GM18517 (cell line): ENCODE measurements around the gene PPP2R5E.
"Not testable (repeated sequence)": the region's sequence is repeated elsewhere in the genome, so short reads cannot be mapped to it uniquely, and the experiment has no call there.

Experiments
- ATAC-seq: cut with Tn5 transposase; IDR thresholded peaks from one replicate; pipeline ENCODE4 v1.9.1; 2021; ENCODE audit warnings: mild to moderate bottlenecking, moderate library complexity; ENCODE audit not compliant: unreplicated experiment

PPP2R5E gene

DNA sequence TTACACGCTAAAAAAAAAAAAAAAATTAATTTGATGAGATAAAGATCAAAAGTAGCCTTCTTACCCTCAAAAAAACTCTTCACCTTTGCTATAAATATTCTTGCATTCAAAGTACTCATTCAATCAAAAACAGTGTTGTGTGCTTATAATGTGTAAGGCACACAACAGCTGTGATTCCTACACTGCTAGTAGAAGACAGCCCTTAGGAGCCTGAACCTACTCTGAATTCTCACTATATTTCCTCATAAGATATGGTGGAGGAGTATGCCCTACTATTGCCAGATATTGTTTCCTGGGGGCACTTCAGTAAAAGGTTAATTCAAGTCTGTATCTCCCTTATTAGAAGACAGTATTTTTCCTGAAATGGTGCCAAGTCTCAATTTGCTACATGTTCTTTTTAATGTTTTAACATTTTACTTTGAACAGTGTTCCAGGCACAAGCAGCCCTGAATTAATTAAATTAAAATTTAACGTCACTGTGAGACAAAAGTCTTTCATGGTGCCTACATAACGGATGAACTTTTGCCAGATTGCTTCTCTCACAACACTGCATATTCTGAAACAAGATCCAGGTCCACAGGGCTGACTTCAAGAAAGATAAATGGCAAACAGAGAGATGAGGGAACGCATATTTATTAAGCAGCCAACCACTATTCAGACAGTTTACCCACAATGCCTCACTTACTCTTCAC is 19.3 kb downstream of the PPP2R5E start:
- no peak for ATAC-seq

DNA sequence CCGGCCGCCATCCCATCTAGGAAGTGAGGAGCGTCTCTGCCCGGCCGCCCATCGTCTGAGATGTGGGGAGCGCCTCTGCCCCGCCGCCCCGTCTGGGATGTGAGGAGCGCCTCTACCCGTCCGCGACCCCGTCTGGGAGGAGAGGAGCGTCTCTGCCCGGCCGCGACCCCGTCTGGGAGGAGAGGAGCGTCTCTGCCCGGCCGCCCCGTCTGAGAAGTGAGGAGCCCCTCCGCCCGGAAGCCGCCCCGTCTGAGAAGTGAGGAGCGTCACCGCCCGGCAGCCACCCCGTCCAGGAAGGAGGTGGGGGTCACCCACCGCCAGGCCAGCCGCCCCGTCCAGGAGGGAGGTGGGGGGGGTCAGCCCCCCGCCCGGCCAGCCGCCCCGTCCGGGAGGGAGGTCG is 20.7 kb downstream of the PPP2R5E start:
- ATAC-seq = not testable (repeated sequence)

- no peak for ATAC-seq
Observed at GRCh38 chr14:63517354-63517753, 25.8 kb downstream of the PPP2R5E start.

DNA sequence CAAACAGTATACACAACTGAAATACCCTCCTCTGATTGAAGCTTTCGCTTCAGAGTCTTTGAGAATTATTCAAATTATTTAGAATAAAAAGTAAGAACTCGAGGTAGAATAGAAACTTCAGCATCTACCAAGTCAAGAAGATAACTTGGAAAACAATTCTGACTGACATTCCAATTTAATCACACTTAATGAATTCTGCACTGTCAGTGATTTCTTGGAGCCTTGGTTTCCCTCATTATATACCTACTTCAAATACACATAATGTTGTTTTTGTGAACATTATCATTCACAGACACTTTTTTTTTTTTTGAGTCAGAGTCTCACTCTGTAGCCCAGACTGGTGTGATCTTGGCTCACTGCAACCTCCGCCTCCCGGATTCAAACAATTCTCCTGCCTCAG is 27.9 kb downstream of the PPP2R5E start:
- no peak for ATAC-seq

- ATAC-seq = no peak
Observed at GRCh38 chr14:63513756-63514155, 29.4 kb downstream of the PPP2R5E start.

- no peak for ATAC-seq
Observed at GRCh38 chr14:63512861-63513260, 30.3 kb downstream of the PPP2R5E start.

GRCh38 chr14:63510538-63510937 is 32.6 kb downstream of the PPP2R5E start:
- peak; percentile 51 for ATAC-seq

DNA sequence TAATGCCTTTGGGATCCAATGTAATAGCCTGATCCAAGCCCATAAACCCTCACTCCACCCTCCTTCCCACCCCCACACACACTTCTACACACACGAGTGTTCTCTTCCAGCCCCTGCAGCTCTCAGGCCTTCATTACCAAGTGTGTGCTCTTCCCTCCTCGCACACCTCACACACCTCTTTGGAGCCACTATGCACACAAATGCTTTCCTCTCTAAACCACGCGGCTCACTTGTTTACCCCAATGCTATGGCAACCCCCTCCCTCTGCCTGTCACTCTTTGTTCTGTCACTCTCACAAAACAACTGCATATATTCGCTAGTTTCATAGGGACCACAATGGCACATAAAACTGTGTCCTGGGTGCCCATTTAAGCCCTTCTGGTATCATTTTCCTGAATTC is 35.1 kb downstream of the PPP2R5E start:
- no peak for ATAC-seq

DNA sequence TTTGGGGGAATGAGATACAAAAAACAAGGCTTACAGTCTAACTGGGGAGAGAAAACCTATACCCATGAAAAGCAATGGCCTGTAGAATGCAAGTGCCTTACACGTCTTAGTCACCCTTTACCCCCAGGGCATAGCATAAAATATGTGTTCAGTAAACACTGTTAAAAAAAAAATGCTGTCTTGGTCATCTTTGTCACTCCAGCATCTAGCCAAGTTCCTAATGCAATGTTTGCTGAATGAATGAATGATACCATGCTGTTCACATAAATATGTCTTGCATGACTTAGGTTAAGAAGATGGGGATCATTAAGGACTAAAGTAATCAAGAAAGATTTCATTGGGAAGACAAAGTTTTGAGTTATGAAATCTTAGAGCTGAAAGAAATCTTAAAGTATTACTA is 38.5 kb downstream of the PPP2R5E start:
- no peak for ATAC-seq

GRCh38 chr14:63501429-63501828 is 41.7 kb downstream of the PPP2R5E start:
- no peak for ATAC-seq

GRCh38 chr14:63499701-63500250 is 43.4 kb downstream of the PPP2R5E start:
- ATAC-seq = no peak

DNA sequence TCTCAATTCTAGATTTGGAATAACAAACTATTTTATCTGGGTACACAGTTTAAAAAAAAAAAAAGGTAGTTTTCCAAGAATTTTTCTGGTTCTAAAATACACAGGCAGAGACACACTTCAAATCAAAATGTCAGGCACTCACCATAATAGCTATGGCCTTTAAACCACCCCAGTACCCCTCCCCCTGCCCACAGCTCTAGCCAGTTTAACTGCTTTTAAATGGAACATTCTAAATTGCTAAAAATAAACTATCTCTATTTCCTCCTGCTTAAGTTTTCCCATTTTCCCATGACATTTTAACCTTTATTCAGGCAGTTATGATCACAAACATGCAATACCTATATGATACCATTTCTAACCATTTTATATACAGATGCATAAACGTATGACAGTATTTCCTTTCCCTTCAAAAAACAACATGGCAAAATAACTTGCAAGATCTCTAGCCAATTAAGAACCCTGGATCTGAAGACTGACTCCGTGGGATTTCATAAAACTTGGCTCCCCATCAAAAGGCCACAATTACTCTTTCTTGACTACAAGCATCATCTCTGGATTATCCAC is 46.3 kb downstream of the PPP2R5E start:
- ATAC-seq = no peak

GRCh38 chr14:63493246-63493645 is 49.9 kb downstream of the PPP2R5E start:
- ATAC-seq = no peak

DNA sequence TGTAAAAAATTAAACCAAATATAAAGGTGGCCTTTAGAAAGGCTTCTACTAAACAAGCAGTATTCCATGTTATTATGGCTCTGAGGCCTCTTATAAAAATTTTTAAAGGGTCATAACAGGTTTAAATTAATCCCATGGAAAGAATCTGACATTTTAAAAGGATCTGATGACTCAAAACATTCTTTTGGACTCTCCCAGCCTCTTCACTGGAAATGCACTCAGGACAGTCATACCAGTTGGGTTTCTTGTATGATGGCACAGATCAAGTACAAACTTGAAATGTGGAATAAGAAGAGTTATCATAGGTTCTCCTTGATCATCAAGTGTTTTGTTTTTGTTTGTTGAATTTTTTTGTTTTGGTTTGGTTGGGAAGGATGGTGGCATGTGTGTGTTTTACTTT is 50.8 kb downstream of the PPP2R5E start:
- no peak for ATAC-seq

- ATAC-seq = no peak
Observed at GRCh38 chr14:63487724-63488123, 55.5 kb downstream of the PPP2R5E start.

DNA sequence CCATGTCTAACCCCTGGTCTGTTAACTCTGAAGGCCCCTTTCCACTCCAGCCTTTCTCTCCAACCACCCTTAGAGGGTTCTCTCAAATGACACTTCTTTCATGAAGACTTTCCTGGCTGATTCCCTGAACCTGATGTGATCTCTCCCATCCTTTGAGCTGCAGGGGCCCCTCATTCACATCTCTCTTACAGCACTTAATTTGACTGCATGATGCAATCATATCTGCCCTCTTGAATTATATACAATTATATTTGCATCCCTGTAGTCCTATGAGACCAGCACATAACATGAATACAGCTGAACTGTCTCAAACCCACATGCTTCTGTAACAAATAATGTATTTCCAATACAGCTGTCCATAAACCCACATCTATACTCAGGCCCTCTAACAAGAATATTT is 56.4 kb downstream of the PPP2R5E start:
- ATAC-seq = no peak

- ATAC-seq = no peak
Observed at GRCh38 chr14:63483315-63483714, 59.9 kb downstream of the PPP2R5E start.

DNA sequence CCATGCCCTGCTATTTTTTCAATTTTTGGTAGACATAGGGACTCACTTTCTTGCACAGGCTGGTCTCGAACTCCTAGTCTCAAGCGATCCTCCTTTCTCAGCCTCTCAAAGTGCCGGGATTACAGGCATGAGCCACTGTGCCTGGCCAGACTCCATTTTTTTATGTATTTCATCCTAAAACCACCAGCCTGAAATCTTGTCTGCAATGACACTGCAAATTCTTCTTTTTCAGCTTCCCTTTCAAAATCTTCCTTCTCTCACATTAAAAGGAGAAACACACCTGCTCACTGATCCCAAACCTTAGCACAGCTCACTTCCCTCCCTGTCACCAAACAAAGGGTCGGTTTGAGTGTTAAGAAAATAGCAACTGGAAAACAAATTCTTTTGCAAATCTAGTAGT is 62.6 kb downstream of the PPP2R5E start:
- no peak for ATAC-seq

GRCh38 chr14:63478437-63478852 is 64.7 kb downstream of the PPP2R5E start:
- ATAC-seq = peak; percentile 43

GRCh38 chr14:63478010-63478409 is 65.2 kb downstream of the PPP2R5E start:
- ATAC-seq = peak; percentile 86

DNA sequence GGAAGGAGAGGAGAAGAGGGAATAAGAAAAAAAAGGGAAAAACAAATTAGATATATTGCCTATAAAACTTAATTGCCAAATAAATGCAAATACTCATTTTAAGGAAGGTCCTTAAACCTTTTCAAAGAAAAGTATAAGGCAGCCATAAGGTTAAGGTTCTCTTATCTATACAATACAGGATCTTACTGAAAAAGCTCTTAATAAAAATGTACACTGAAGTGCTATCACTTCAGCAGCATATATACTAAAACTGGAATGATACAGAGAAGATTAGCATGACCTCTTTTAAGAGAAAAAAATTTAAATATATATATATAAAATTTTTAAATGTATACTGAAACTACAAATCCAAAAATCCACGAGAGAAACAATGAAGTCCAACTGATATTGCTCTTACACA is 65.6 kb downstream of the PPP2R5E start:
- no peak for ATAC-seq

- ATAC-seq = no peak
Observed at GRCh38 chr14:63475761-63476160, 67.4 kb downstream of the PPP2R5E start.

GRCh38 chr14:63474844-63475243 is 68.3 kb downstream of the PPP2R5E start:
- ATAC-seq = no peak
